T47D (cell line): Measurements from ENCODE around the gene CLEC7A.

ENCODE experiments used
- DNase-seq, 2 experiments: peaks; one replicate each; pipeline versions ENCODE4 v3.0.0 to v3.0.0-alpha.2; 2011 to 2012; ENCODE audit warnings: low read depth in 1 of 2, low spot score in 1 of 2
- JUND ChIP-seq: IDR thresholded peaks from 2 replicates; pipeline ENCODE4 v1.6.1; 2012; ENCODE audit warnings: low read depth
- in situ Hi-C: cut with HindIII; loops from 2 replicates; pipeline ENCODE4 v1.10.0; 2016; ENCODE audit warnings: low sequenced_read_pairs, low pct_unique_long_range_greater_than_20kb

Gene CLEC7A

DNA sequence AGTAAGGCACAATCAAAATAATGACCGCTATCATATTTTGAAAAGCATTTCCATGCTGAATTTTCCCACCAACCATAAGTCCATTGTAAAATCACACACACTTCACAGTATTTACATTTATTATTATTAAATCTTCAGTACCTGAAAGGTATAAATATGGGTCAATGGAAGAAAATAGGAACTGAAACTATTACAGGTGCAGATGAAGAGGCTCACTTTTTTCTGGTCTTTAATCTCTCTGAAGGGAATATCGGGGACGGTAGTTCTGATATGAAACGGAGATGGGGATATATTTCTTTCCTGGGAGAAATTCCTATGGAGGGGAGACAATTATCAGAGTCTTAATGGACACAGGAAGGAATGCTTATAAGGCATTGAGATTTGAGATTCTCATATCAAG lies 59.6 kb downstream of the CLEC7A start:
- in situ Hi-C loops = no loop called here
- DNase-seq = no peak
- TF ChIP-seq JUND = no peak

DNA sequence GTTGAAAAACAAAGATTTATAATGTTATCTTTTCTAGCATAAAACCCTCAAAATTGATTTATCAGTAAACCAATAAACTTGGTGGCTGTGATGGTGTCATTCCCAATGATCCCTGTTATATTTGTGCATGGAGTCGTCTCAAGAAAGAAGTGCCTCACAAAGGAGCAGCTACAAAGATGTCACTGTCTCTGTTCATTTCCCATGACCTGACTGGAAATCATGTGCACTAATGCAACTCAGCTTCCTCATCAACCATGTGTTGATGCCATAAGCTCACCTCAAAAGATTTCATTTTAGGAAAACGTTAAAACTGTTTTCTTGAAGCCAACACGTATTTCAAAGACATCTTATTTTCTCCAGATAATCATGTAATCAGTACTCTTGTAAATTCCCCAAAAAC lies 60.0 kb downstream of the CLEC7A start:
- in situ Hi-C loops = no loop called here
- TF ChIP-seq JUND = no peak
- no peak for DNase-seq

DNA sequence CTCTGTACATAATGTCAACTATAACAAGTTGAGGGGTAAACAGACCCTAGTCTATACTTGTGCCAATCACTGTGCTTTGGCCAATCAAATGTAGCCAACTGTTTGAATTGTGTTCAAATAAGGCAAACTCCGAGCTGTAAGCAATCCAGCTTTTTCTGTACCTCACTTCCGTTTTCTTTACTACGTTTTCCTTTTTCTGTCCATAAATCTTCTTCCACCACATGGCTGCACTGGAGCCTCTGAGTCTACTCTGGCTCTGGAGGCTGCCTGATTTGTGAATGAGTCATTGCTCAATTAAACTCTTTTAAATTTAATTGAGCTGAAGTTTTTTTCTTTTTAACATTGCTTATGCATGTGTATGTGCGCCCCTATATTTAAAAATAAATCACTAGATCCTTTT lies 60.9 kb downstream of the CLEC7A start:
- in situ Hi-C loops = no loop called here
- no peak for DNase-seq
- TF ChIP-seq JUND = no peak

DNA sequence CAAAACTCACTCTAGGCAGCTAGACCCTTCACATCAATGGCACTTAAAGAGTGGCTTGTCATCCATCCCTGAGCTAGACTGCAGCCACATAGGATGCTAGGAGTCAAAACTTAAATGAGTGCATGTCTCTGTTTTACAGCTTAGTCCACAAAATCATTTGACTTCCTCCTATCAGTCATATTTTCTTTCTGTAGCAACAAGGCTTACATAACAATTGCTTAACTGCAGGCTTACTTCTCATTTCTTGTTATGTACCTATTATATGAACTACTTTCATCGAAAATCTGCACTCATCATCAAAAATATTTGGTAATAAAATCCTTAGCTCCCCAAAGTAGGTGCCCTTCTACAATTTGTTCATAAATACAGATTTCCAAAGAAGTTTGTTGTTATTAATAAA lies 61.4 kb downstream of the CLEC7A start:
- TF ChIP-seq JUND = no peak
- in situ Hi-C loops = no loop called here
- no peak for DNase-seq

DNA sequence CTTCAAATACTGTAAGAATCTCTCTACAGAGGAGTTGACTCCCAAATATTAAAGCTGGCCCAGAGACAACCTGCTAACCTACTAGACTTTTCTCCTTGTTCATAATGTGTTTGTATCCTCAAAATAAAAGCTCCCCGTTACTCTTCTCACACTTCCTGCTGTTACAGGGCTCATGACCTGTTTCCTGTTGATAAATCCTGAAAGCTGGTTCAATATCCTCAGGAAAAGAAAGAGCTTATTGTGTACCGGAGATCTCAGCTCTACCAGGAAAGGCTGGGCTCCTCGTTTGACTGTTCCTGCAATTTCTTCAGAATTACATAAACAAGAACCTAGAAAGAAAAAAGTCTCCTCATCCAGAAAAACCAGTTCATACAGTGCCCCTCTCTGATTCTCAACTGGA lies 62.1 kb downstream of the CLEC7A start:
- no peak for DNase-seq
- TF ChIP-seq JUND = no peak
- in situ Hi-C loops = no loop called here

DNA sequence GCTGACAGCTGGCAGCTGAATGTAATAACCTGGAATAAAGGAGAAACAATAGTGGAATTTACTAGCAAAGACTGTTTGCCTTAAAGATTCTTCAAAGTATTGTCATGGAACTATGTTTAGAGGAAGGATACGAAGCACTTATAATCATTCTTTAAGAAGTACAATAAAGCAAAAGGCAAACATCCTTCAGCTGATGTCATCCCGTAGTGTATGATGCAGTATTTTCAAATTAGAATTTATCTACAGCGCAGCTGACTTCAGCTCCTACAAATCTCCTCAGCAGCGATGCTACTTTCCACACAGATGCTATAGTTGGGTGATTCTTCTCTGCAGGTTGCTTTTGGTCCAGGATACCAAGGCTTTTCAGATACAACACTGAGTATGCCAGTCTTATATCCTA lies 62.7 kb downstream of the CLEC7A start:
- in situ Hi-C loops = no loop called here
- no peak for TF ChIP-seq JUND
- no peak for DNase-seq
